GM19193 (cell line): Measurements from ENCODE around the gene USP35.

Source experiments
- POLR2A ChIP-seq: IDR thresholded peaks from 4 replicates; pipeline ENCODE4 v1.6.1; 2011; ENCODE audit not compliant: insufficient read depth, insufficient read length; ENCODE audit errors: extremely low read depth

Gene USP35

DNA sequence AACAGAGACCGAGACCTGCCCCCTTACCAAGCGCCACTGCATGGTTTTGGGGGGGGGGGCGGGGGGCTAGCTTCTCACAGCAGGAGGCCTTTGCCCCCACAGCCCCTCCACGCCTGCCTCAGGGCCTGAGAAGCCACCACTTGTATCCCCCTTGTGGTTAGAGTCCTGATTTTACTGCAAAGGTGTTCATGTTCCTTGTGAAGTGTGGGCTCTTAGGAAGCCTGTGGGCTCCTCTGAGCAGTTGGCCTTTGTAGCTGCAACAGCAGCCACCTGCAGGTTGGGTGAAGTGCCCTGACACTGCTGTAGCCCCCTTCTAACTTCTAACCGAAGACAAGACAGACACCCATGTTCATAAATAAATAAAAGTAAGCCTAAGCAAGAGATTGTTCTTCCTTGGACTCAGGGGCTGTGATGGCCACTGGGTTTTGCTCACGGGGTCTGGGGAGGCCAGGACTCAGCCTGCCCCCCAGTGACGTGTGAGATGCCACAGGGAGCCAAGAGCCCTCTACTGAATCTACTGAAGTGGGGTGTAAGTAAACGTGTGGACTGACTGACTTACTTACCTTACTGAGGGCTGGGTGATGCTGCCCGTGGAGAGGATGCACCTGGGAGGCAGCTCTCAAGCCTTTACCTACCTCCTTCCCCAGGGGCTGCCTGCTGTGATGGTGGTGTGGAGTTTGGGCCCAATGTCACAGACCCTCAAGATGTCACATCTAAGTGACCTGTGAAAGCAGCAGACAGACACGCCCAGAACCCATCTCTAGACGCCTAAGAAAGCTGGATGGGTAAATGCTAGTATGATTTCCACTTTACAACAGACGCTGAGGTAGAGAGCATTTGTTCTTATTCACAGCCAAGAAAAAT is 25.8 kb downstream of the USP35 start:
- TF ChIP-seq POLR2A, result no peak

- TF ChIP-seq POLR2A, result no peak
Measured at GRCh38 chr11:78216021-78216420, 27.3 kb downstream of the USP35 start.

DNA sequence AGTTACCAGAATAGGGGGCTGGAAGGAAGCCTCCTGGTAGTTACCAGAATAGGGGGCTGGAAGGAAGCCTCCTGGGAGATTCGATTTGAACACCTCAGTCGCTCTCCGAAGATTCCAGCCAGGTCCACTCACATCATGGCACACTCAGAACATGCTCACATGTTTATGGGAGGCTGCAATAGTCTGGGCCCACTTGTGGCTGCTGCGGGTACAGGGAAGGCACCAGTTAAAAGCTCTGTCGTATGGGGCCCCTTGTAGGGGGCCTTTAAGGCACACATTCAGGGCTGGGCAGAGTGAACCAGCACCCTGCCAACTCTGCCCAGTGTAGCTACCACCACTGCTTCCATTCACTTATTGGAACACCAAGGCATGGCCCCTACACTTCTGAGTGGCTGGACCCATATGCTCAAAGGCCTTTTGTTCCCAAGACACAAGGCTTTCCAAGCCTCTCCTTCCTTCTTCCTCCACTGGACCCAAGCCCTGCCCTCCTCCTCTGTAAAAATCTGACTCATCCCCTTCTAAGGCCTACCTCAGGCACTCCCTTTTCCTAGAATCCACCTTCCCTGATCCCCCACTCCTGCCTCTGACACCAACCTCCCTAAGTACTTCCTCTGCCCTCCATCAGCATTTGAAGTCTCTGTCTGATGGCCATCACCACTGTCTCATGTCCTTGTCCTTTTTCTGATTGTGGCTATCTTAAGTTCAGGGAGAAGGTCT is 28.0 kb downstream of the USP35 start:
- no peak for TF ChIP-seq POLR2A

GRCh38 chr11:78217650-78218541 is 29.2 kb downstream of the USP35 start:
- no peak for TF ChIP-seq POLR2A

DNA sequence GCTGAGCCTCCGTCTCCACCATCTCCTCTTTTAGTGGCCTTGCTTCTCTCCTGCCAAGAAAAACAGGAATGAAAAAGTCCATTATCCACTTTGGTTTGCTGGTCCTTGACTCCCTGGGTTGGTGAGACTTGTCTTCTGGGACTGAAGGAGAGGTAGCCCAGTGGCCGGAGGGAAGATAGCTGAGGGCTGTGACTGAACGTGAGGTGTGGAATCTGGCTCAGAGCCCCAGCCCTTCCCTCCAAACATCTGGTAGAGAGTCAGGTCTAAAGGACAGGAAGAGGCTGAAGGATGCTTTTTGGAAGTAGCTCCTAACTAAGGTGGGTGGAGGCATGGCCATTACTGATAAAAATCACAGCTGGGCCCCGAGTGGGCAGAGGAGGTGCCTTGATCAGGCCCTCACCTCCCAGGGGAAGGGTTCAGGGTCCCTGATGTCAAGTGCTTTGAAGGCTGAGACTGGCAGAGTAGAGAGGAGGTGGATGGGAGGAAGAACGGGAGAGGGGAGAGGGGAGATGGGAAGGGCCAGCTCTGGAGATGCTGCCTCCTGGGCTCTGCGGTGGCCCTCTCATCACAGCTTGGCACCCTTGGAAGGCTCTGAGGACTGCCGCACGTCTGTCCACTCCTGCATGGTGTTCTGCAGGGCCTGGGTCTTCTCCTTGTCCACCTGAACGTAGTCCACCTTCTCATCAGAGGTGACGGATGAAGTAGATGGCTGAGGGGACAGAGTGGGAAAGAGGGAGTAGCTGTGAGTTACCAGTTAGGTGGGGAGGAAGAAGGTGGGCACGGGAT is 30.2 kb downstream of the USP35 start:
- no peak for TF ChIP-seq POLR2A

DNA sequence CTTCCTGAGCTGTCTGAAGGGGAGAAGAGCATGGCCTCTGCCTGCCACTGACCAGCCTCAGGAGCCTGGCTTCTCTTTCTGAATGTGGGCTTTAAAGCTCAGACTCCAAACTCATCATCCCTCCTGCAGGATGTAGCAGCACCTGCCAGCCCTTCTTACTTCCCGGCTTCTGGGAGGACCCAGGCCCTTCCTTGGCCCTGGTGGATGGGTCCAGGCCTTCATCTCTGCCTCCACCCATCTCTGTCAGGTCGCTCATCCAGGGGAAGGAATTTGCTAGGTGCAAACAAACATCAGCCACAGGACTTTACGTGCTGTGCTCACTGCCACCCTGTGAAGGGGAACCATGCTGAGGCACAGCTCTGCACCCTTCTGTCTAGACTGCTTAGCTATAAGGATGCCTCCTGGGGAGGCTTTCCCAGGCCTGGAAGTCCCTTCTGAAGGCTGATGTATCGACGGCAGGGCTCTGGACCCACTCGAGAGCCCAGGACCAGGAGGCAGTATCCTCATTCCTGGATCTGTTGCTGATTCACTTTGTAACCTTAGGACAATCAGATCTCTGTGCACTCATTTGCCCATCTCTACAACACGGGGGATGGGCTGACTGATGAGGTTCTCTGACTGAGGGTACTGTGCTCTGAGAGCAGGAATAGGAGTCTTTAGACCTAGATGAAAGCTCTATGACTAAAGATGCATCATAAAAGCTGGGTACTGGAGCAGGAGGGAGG is 30.9 kb downstream of the USP35 start:
- no peak for TF ChIP-seq POLR2A

- TF ChIP-seq POLR2A, result no peak
Measured at GRCh38 chr11:78220218-78221157, 31.8 kb downstream of the USP35 start.

DNA sequence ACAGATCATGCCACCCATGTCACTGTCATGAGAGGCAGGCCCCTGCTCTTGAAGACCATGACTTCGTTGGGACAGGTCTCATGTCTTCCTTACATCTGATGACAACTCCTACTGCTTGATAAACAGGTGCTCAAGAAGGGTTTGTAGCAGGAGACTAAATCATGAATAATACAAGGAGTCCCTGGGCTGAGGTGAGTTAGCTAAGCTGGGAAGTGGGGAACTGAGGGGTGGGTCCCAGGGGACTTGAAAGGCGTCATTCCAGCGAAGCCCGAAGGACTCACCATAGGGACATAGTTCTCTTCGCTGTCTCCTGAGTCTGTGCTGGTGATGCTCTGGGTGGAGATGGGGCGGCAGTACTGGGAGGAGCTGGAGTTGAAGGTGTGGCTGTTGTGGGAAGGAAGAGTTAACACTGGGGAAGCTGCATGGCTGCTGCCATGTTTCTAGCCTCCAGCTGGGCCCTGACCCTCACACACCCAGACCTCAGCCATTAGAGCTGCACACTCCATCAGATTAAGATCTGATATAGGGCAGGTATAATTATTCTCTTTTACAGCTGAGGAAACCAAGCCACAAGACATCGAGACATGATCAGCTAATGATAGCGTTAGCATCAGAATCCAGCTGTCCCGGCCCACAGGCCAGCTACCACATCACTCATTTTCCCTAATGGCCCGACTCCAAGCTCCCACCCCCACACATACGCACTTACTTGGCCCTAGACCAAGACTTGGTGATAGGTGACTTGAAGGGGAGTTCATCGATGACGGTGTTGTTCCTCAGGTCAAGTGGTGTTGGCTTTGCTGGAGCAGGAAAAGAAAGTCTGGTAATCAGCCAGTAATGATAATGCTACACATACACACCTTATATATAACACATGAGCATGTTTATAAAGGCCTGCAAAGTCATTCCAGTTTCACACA is 32.9 kb downstream of the USP35 start:
- TF ChIP-seq POLR2A, result no peak

DNA sequence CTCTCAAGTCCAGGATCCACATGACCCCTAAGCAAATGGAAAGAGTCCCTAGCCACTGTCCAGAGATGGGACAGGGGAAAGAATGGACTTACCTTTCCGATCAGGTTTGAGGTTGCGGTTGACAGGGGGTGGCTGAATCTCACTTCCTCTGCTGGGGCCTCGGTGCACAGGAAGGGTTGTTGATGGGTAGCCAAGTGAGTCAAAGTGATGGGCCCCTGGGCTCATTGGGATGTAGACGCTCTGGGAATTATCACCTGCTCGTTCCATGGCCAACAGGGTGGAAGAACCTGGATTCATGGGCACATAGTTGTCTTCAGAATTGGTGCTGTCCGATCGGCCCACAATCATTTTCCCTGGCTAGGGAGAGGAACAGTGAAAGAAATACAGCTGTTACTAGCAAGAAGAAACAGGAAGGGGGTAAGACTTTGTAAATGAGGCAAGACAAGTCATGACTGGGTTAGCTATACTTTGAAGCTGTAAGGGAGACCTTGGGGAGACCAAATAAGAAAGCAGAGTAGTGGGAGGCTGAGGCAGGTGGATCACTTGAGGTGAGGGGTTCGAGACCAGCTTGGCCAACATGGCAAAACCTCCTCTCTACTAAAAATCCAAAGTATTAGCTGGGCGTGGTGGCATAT is 34.7 kb downstream of the USP35 start:
- no peak for TF ChIP-seq POLR2A

DNA sequence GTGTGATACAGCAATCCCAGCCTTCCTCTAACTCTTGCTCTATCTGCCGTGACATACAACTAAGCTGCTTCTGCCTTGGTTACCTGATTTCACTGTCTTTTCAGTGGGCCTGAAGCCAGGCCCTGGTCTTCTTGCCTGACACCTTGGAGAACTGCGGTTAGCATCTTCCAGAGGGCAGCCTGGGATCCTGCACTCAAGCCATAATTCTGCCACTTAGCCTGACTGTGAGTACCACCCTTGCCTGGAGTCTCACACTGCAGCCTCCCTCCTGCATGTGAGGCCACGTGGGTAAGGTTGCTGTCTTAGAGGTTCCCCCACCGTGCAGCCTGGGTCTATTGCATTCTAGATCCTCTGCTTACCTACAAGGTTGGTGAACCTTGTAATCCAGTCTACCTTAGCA is 35.8 kb downstream of the USP35 start:
- TF ChIP-seq POLR2A, result no peak

DNA sequence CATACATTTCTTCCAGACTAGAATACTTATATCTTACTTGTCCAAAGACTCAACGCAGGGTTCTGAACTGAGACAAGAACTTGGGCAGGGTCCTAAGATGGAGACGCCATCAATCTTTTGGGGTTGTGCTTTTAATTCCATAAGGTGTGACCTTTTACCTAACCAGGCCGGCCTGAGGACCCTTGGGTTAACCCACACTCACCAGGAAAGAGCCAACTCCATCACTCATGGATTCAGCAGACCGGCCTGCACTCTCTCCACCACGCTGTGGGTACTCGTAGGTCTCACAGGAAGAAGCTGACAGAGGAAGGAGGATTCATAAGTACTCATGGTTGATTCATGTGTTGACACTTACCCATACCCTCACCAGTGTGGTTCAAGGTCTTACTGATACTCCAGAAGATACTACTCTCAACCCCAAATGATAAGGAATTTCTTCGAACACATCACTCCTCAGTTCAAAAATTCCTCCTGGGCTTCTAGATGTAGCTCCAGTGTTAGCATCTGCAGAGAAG is 36.2 kb downstream of the USP35 start:
- no peak for TF ChIP-seq POLR2A
